ENCODE measurements around the gene ADRA2C. TPM values are rescaled to one million over a fixed set of nuclear protein-coding genes. Genes with fewer than 3 reads are reported as not detected.

ADRA2C gene
- total RNA-seq, 1 experiment from 2014 or later = not detected

DNA sequence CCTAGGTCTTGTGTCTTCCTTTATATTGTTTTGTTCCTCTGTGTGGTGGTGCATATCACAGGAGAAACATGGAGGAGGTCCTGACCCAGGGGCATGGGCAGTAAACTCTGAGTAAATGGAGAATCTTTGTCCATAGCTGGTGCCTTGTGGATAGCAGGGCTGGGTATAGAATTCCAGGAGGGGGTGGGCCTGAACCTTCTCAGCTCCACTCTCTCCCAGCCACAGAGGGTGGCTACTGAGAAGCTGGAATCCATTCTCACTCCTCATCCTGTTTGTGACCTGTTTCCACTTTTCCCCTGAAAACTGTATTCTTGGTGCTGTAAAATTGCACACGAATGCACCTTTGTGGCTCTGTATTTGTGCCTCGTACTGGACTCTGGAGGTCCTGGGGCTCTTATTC lies 47.7 kb upstream of the ADRA2C start:
- no peak overlapping the region for H3K9ac ChIP-seq (ENCODE audit: low read length)
- no peaks in the 10 kb centered on the region for H3K9me2 ChIP-seq (replicated peaks; ENCODE audit: low read length)
- CTCF ChIA-PET = no interaction called here
- no peaks in the 10 kb centered on the region for H3K36me3 ChIP-seq (ENCODE audit: low read depth, low read length)
- H3K4me3 ChIP-seq (ENCODE audit: low read length) = no peak overlapping the region
- BruUV-seq (replicated peaks) = no TSS peak
- POLR2A ChIA-PET (ENCODE audit: unreplicated experiment) = no interaction called here
- no peak overlapping the region for H2AFZ ChIP-seq (ENCODE audit: low read length)
- H3K4me2 ChIP-seq (ENCODE audit: low read length) = no peak overlapping the region
- H3K9me3 ChIP-seq (ENCODE audit: low read length) = no peaks in the 10 kb centered on the region
- H3K4me1 ChIP-seq (ENCODE audit: insufficient read depth, low read length) = no peaks in the 10 kb centered on the region
- ATAC-seq = no peak
- H3K27ac ChIP-seq (ENCODE audit: low read length) = no peak overlapping the region
- TF ChIP-seq EZH2 (IDR thresholded peaks at IDR 0.05; ENCODE audit: low read length, unreplicated experiment) = no peak
- TF ChIP-seq EZH2phosphoT487 (IDR thresholded peaks at IDR 0.05; ENCODE audit: borderline replicate concordance, low read length) = no peak
- TF ChIP-seq, protein P1, sequence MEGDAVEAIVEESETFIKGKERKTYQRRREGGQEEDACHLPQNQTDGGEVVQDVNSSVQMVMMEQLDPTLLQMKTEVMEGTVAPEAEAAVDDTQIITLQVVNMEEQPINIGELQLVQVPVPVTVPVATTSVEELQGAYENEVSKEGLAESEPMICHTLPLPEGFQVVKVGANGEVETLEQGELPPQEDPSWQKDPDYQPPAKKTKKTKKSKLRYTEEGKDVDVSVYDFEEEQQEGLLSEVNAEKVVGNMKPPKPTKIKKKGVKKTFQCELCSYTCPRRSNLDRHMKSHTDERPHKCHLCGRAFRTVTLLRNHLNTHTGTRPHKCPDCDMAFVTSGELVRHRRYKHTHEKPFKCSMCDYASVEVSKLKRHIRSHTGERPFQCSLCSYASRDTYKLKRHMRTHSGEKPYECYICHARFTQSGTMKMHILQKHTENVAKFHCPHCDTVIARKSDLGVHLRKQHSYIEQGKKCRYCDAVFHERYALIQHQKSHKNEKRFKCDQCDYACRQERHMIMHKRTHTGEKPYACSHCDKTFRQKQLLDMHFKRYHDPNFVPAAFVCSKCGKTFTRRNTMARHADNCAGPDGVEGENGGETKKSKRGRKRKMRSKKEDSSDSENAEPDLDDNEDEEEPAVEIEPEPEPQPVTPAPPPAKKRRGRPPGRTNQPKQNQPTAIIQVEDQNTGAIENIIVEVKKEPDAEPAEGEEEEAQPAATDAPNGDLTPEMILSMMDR (conservative IDR thresholded peaks at IDR 0.05; ENCODE audit: low read depth, low read length) = no peak
- H3K79me2 ChIP-seq (ENCODE audit: low read length) = no peaks in the 10 kb centered on the region
- no peak for DNase-seq
- intact Hi-C loops (cut with micrococcal nuclease) = no loop called here
- peaks cover 42% of the 10 kb centered on the region for H3K27me3 ChIP-seq (ENCODE audit: low read length)
- no peaks in the 10 kb centered on the region for H3F3A ChIP-seq (ENCODE audit: low read length, unreplicated experiment)
- no peaks in the 10 kb centered on the region for H4K20me1 ChIP-seq (ENCODE audit: low read length)

DNA sequence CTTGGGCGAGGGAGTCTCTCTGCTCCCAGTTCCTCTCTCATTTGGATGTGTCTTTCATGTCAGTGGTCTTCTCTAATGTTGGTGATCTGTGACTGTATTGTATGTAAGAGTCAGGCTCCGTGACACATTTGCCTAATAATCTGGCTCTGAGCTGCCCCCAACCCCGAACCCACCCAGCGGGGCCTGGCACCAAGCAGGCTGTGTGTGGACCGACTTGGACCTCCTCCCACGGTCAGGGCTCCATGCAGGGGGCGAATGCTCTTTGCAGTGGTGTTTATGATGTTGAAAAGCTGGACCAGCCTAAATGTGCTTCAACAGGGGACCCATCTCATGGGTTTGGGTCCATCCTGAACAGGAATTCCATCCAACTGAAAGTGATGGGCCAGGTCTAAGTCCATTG lies 47.0 kb upstream of the ADRA2C start:
- Histone ChIP-seq H3K9me3 (ENCODE audit: low read length) (no peaks in the 10 kb centered on the region), H3K9me2 (replicated peaks; ENCODE audit: low read length) (no peaks in the 10 kb centered on the region), H4K20me1 (ENCODE audit: low read length) (no peaks in the 10 kb centered on the region), H3K4me2 (ENCODE audit: low read length) (no peak overlapping the region), H3K27ac (ENCODE audit: low read length) (no peak overlapping the region), H3F3A (ENCODE audit: low read length, unreplicated experiment) (no peaks in the 10 kb centered on the region), H3K4me3 (ENCODE audit: low read length) (no peak overlapping the region), H3K79me2 (ENCODE audit: low read length) (no peaks in the 10 kb centered on the region), H3K36me3 (ENCODE audit: low read depth, low read length) (no peaks in the 10 kb centered on the region), H2AFZ (ENCODE audit: low read length) (no peak overlapping the region), H3K4me1 (ENCODE audit: insufficient read depth, low read length) (no peaks in the 10 kb centered on the region), H3K27me3 (ENCODE audit: low read length) (peaks cover 47% of the 10 kb centered on the region), H3K9ac (ENCODE audit: low read length) (no peak overlapping the region)
- TF ChIP-seq EZH2 (IDR thresholded peaks at IDR 0.05; ENCODE audit: low read length, unreplicated experiment) (no peak), EZH2phosphoT487 (IDR thresholded peaks at IDR 0.05; ENCODE audit: borderline replicate concordance, low read length) (no peak)
- TF ChIP-seq, protein P1 (conservative IDR thresholded peaks at IDR 0.05; ENCODE audit: low read depth, low read length) = no peak
- intact Hi-C loops (cut with micrococcal nuclease) = no loop called here
- BruUV-seq (replicated peaks) = no TSS peak
- ATAC-seq (no peak), DNase-seq (no peak)
- CTCF ChIA-PET = no interaction called here
- POLR2A ChIA-PET (ENCODE audit: unreplicated experiment) = no interaction called here

DNA sequence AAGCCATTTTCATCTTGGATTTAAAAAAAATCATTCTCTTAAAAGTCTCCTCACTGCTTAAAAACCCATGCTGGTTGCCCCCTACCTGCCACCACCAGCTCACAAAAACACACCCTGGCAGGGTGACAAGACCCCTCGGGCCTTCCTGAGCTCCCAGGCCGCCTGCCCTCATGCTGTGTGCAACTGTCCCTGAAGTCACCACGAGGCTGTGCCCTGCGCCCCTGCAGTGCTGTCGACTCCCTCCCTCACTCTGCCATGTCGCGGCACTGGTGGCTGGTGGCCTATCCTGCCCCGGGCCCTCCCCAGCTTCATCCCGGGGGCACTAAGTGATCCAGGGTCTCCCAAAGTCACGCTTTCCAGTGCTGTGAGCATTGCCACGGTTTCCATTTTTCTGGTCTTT lies 46.3 kb upstream of the ADRA2C start:
- CTCF ChIA-PET = no interaction called here
- H3K4me1 ChIP-seq (ENCODE audit: insufficient read depth, low read length) = no peaks in the 10 kb centered on the region
- POLR2A ChIA-PET (ENCODE audit: unreplicated experiment) = no interaction called here
- H3K36me3 ChIP-seq (ENCODE audit: low read depth, low read length) = no peaks in the 10 kb centered on the region
- H3K9me3 ChIP-seq (ENCODE audit: low read length) = no peaks in the 10 kb centered on the region
- no peak for TF ChIP-seq EZH2 (IDR thresholded peaks at IDR 0.05; ENCODE audit: low read length, unreplicated experiment)
- TF ChIP-seq, protein P1 (conservative IDR thresholded peaks at IDR 0.05; ENCODE audit: low read depth, low read length) = no peak
- no peak for TF ChIP-seq EZH2phosphoT487 (IDR thresholded peaks at IDR 0.05; ENCODE audit: borderline replicate concordance, low read length)
- no peaks in the 10 kb centered on the region for H4K20me1 ChIP-seq (ENCODE audit: low read length)
- no peak overlapping the region for H3K4me2 ChIP-seq (ENCODE audit: low read length)
- no peak overlapping the region for H2AFZ ChIP-seq (ENCODE audit: low read length)
- no TSS peak for BruUV-seq (replicated peaks)
- DNase-seq = no peak
- H3K27me3 ChIP-seq (ENCODE audit: low read length) = peaks cover 53% of the 10 kb centered on the region
- no peak overlapping the region for H3K27ac ChIP-seq (ENCODE audit: low read length)
- no peak for ATAC-seq
- no peaks in the 10 kb centered on the region for H3K9me2 ChIP-seq (replicated peaks; ENCODE audit: low read length)
- H3K9ac ChIP-seq (ENCODE audit: low read length) = no peak overlapping the region
- no peak overlapping the region for H3K4me3 ChIP-seq (ENCODE audit: low read length)
- H3F3A ChIP-seq (ENCODE audit: low read length, unreplicated experiment) = no peaks in the 10 kb centered on the region
- intact Hi-C loops (cut with micrococcal nuclease) = no loop called here
- no peaks in the 10 kb centered on the region for H3K79me2 ChIP-seq (ENCODE audit: low read length)
